ENCODE results near the gene HAUS1.
A peak's percentile ranks its signal among the peaks of the same experiment; 100 is the strongest.
"Not testable (repeated sequence)": the region's sequence is repeated elsewhere in the genome, so short reads cannot be mapped to it uniquely, and the experiment has no call there.

The HAUS1 gene

GRCh38 chr18:46088501-46088900 lies 15.7 kb upstream of the HAUS1 start:
- DNase-seq (ENCODE audit: low spot score): peak; percentile 62

DNA sequence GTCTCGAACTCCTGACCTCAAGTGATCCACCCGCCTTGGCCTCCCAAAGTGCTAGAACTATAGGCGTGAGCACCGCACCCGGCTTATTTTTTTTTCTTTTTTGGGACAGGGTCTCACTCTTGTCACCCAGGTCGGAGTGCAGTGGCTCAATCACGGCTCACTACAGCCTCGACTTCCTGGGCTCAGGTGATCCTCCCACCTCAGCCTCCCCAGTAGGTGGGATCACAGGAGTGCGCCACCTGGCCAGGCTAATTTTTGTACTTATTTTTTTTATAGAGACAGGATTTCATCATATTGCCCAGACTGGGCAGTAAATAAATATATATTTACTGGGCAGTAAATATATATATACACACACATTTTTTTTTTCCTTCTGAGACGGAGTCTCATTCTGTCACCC lies 8.7 kb upstream of the HAUS1 start:
- DNase-seq (ENCODE audit: low spot score): no peak

DNA sequence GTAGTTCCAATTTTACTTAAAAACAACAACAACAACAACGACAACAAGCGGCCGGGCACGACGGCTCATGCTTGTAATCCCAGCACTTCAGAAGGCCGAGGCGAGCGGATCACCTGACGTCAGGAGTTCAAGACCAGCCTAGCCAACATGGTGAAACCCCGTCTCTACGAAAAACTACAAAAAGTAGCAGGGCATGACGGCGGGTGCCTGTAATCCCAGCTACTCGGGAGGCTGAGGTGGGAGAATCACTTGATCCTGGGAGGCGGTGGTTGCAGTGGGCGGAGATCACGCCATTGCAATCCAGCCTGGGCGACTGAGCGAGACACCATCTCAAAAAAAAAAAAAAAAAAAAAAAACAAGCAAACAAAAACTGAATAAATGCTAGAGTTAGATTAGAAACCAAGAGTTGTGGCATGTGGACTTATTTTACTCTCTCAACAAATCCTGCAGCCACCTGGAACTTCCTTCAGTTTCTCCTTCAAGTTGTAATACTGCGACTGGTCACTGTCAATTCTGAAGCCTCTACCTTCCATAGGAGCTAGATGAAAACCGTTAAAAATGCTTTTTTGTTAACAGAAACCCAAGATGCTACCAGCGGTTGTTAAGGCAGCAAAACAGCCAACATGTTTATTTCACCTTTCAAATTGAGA lies 7.4 kb upstream of the HAUS1 start:
- no peak for DNase-seq (ENCODE audit: low spot score)

GRCh38 chr18:46097431-46097800 lies 6.8 kb upstream of the HAUS1 start:
- no peak for DNase-seq (ENCODE audit: low spot score)

DNA sequence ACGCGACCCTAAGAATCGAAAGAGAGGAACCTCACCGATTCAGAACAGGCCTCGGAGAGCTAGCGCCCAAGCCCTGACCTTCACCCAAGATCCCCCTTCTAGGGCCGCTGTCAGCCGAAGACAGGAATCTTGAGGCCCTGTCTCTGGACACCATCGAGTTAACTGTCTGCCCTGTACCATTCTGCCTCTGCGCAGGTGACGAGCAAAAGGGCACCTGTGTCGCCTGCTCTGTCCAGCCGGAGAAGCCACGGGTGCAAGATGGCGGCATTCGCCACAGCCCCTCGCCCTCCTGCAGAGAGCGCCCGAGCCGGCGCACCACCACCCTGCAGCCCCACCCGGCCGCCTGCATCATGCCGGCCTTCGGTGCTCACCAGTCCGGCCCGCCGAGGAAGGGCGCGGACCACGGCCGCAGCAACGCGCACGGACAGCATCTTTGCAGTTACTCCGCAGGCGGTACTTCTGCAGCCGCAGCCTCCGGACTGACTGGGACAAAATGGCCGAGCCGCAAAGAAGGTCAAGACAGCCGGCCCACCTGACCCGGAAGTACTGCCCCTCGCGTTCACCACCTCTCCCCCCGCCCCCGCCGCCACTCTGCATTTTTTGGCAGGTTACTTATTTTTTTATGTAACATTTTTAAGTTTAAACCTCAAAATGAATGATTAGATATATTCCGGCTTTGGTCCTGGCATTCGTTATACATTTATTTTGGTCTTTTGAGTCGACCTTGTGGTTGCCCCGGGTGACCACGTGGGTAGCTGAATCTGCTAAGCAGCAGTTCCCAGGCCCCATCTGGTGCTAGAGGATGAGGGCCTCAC lies 6.2 kb upstream of the HAUS1 start, which contains the start of gene ATP5F1A:
TSS of gene ATP5F1A (minus strand) at position 496 of the 815 bp plus-strand sequence. CDS start at position 431, 65 bp downstream.
- peak; percentile 94 for DNase-seq (ENCODE audit: low spot score)

DNA sequence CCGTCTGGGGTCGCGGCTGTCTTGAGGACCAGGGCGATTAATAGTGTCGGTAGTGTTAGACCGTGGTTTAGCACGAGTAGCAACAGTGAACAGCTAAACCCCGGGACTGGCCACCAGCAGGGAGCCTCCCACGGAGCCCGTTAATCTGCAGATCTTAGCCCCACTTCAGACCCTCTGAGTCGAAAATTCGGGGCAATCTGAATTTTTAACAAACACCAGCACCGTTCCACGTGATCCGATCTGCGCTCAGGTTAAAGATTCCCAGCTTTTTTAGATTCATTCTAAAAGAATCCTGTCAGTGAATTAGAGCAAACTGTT lies 5.6 kb upstream of the HAUS1 start:
- no peak for DNase-seq (ENCODE audit: low spot score)

DNA sequence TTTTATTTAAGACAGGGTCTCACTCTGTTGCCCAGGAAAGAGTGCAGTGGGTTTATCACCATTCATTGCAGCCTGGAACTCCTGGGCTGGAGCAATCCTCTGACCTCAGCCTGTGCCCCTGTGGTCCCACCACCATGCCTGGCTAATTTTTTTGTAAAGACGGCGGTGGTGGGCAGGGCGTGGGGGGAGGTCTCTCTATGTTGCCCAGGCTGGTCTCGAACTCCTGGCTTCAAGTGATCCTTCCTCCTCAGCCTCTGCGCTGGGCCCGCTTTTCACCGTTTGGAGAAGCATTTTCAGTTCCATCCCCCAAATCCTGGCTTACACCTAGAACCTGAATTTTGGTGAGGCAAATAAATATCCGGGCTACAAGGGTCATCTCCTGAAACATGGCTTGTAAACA lies 4.7 kb upstream of the HAUS1 start:
- no peak for DNase-seq (ENCODE audit: low spot score)

GRCh38 chr18:46109386-46109785 lies 5.2 kb downstream of the HAUS1 start:
- no peak for DNase-seq (ENCODE audit: low spot score)

DNA sequence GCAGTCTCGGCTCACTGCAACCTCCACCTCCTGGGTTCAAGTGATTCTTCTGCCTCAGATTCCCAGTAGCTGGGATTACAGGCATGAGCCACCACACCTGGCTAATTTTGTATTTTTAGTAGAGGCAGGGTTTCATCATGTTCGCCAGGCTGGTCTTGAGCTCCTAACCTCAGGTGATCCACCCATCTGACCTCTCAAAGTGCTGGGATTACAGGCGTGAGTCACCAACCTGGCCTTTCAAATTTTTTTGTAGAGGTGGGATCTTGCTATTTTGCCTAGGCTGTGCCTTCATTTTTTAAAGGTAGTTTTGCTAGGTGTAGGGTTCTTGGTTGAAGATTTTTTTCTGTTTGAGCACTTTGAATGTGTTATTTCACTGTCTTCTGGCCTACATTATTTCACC lies 6.2 kb downstream of the HAUS1 start:
- DNase-seq (ENCODE audit: low spot score): no peak

DNA sequence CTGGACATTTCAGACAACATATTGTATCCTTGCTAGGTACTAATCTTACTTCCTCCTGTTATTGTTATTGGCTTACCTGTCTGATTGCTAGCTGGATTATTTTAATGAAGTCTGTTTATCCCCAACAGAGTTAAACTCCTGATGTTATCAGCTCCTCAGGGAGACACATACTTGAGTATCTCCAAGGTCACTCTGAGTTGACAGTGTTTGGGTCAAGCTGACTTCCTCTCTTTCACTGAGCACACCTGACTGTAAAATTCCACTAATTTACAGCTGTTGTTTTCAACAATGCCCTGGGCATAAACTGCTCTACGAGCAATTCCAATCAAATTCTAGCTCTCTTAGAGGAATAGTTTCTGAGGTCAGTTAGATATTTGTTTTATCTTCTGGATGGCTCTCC lies 9.6 kb downstream of the HAUS1 start:
- DNase-seq (ENCODE audit: low spot score): no peak

- DNase-seq (ENCODE audit: low spot score): not testable (repeated sequence)
Observed at GRCh38 chr18:46126625-46127024, 22.4 kb downstream of the HAUS1 start.

GRCh38 chr18:46130061-46130460 lies 25.9 kb downstream of the HAUS1 start:
- DNase-seq (ENCODE audit: low spot score): no peak

DNA sequence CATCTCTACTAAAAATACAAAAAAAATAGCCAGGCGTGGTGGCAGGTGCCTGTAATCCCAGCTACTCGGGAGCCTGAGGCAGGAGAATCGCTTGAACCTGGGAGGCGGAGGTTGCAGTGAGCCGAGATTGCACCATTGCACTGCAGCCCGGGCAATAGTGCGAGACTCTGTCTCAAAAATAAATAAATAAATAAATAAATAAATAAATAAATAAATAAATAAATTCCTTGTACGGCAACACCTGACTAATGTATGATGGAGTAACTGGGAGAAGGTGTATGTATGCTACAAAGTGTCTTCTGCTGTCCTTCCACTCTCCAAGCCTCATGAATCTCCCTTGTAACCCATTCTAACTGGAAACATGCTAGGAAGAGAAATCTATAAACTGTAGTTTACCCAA lies 26.4 kb downstream of the HAUS1 start:
- not testable (repeated sequence) for DNase-seq (ENCODE audit: low spot score)

DNA sequence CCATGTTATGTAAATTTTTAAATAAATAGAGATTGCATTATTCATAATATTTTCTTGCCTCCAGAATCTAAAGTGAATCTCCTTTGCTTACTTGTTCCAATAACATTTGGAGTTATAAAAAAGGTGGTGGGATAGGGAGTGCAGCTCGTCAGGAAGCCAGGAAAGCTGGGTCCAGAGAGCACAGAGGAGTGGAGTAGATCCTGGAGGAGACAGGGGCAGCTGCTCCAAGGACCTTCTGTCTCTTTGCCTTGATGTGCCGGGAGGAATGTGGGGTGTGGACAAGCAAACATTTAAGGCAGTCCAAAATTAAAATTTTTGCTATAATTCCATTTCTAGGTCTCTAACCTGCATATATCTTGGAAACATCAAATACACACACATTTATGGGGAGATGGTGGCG lies 29.3 kb downstream of the HAUS1 start:
- no peak for DNase-seq (ENCODE audit: low spot score)

- no peak for DNase-seq (ENCODE audit: low spot score)
Observed at GRCh38 chr18:46134920-46135675, 30.9 kb downstream of the HAUS1 start.

DNA sequence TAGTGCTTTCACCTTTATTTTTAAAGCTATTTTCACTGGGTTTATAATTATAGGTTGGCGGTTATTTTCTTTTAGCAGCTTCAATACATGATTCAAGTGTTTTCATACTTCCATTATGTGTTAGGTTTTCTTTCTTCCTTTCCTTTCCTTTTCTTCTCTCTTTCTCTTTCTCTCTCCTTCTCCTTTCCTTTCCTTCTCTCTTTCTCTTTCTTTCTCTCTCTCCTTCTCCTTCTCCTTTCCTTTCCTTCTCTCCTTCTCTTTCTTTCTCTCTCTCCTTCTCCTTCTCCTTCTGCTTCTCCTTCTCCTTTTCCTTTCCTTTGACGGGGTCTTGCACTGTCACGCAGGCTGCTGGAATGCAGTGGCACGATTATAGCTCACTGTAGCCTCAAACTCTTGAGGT lies 36.0 kb downstream of the HAUS1 start:
- no peak for DNase-seq (ENCODE audit: low spot score)

DNA sequence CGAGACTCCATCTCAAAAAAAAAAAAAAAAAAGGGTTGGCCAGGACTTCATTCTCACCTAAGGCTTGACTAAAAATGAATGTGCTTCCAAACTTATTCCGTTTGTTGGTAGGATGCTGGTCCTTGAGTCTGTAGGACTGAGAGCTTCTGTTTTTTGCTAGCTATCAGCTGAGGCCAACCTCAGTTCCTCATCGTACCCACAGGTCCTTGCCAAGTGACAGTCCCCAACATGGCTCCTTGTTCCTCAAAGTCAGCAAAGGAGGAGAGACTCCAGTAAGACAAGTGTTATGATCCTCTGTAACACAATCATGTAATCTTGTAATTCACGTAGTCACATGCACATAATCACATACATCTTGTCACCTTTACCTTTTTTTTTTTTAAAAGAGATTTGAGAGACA lies 37.0 kb downstream of the HAUS1 start:
- no peak for DNase-seq (ENCODE audit: low spot score)

- DNase-seq (ENCODE audit: low spot score): peak; percentile 74
Observed at GRCh38 chr18:46148810-46149209, 44.6 kb downstream of the HAUS1 start.

GRCh38 chr18:46152436-46152807 lies 48.2 kb downstream of the HAUS1 start:
- no peak for DNase-seq (ENCODE audit: low spot score)

DNA sequence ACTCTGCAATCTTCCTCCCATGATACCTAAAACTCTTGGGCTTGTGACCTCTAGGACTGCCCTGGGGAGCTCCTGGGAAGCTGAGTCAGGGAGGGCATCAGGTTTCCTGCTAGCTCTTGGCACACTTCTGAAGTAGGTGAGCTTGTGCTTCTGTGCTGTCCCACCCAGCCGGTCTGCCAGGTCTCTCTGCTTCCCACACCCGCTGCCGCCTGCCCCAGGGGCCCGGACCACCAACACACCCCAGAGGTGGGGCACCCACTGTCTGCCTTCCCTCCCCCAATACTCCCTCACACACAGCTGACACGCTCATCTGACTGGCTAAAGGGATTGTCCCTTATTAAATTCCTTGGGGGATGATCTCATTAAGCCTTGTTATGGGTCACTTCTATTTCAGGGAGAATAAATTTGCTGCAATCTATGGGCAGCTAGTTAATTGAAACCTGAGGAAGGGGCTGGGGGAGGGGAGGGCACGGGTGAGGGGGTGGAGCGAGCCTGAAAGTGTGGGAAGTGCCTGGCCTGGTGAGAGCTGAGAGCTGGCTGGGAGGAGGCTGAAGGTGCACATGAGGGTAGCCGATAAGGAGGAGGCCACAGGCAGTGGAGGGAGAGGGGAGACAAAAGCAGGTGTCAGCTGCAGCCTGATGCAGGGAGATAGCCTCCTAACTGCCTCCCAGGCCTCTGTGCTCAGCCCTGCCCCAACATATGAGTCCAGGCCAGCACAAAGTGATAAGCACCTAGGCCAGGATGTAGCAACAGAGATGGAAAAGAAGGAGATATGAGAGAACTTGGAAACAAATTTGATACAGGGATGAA lies 48.8 kb downstream of the HAUS1 start:
- no peak for DNase-seq (ENCODE audit: low spot score)

- no peak for DNase-seq (ENCODE audit: low spot score)
Observed at GRCh38 chr18:46155641-46156051, 51.5 kb downstream of the HAUS1 start.

DNA sequence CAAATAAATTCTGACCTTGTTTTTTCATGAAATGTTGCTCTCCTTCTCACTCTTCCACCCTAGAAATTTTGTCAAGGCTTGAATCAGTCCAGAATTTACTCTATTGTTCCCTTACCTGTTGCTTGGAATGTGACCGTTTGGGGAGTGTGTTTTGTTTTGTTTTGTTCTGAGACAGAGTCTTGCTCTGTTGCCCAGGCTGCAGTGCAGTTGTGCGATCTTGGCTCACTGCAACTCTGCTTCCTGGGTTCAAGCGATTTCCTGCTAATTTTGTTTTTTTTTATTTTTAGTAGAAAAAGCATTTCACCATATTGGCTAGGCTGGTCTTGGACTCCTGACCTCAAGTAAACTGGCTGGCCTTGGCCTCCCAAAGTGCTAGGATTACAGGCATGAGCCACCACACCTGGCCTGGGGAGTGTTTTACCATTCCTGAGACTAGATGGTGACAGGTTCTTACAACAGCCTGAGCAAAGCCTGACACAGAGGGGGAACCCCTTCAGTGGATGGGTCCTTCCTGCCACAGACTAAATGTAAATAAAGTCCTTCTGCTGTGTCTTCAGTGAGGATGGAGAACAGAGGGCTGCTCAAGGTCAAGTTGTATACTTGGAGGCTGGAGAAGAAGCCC lies 52.0 kb downstream of the HAUS1 start:
- DNase-seq (ENCODE audit: low spot score): no peak

All from D341Med (cell line).